ENCODE measurements around the gene GP5.

Gene GP5

GRCh38 chr3:194404365-194405140 lies 5.5 kb upstream of the GP5 start:
- no peak for DNase-seq (ENCODE audit: extremely low spot score)
- TF ChIP-seq CTCF (IDR thresholded peaks at IDR 0.05; ENCODE audit: control extremely low read depth, extremely low read depth, low read depth, missing control alignments), result peak; percentile 57
- ChIA-PET CTCF (interaction anchor here (0.6 to 5.1 kb wide), 11 partner anchors 8 to 295 kb away, joined by 3 to 26 read pairs (median 5); no protein-coding TSS in a partner anchor), POLR2A (no interaction called here)

GRCh38 chr3:194401868-194402329 lies 2.8 kb upstream of the GP5 start:
- TF ChIP-seq CTCF (IDR thresholded peaks at IDR 0.05; ENCODE audit: control extremely low read depth, extremely low read depth, low read depth, missing control alignments), result no peak
- CTCF ChIA-PET, result interaction anchor here (1.5 to 1.6 kb wide), 2 partner anchors 9 to 58 kb away, joined by 3 to 4 read pairs; no protein-coding TSS in a partner anchor
- POLR2A ChIA-PET, result no interaction called here
- no peak for DNase-seq (ENCODE audit: extremely low spot score)

GRCh38 chr3:194401346-194401745 lies 2.3 kb upstream of the GP5 start:
- CTCF ChIA-PET, result interaction anchor here (1.5 kb wide), 1 partner anchor 10 kb away, joined by 4 read pairs; no protein-coding TSS in a partner anchor
- no peak for TF ChIP-seq CTCF (IDR thresholded peaks at IDR 0.05; ENCODE audit: control extremely low read depth, extremely low read depth, low read depth, missing control alignments)
- POLR2A ChIA-PET, result no interaction called here
- DNase-seq (ENCODE audit: extremely low spot score), result no peak

- POLR2A ChIA-PET, result no interaction called here
- no peak for TF ChIP-seq CTCF (IDR thresholded peaks at IDR 0.05; ENCODE audit: control extremely low read depth, extremely low read depth, low read depth, missing control alignments)
- CTCF ChIA-PET, result no interaction called here
- DNase-seq (ENCODE audit: extremely low spot score), result no peak
Observed at GRCh38 chr3:194399874-194400411, 877 bp upstream of the GP5 start.

GRCh38 chr3:194397757-194398312 lies 1.2 kb downstream of the GP5 start:
- no peak for DNase-seq (ENCODE audit: extremely low spot score)
- no peak for TF ChIP-seq CTCF (IDR thresholded peaks at IDR 0.05; ENCODE audit: control extremely low read depth, extremely low read depth, low read depth, missing control alignments)
- POLR2A ChIA-PET, result no interaction called here
- CTCF ChIA-PET, result interaction anchor here (1.1 to 5.1 kb wide), 3 partner anchors 8 to 61 kb away, joined by 3 to 26 read pairs (median 12); no protein-coding TSS in a partner anchor

GRCh38 chr3:194396859-194397756 lies 2.0 kb downstream of the GP5 start:
- CTCF ChIA-PET, result interaction anchor here (0.8 to 5.1 kb wide), 7 partner anchors 9 to 616 kb away, joined by 3 to 26 read pairs (median 3); partner anchors contain the start of gene LSG1
- no peak for TF ChIP-seq CTCF (IDR thresholded peaks at IDR 0.05; ENCODE audit: control extremely low read depth, extremely low read depth, low read depth, missing control alignments)
- POLR2A ChIA-PET, result interaction anchor here (0.6 kb wide), 1 partner anchor 266 kb away, joined by 3 read pairs; no protein-coding TSS in a partner anchor
- no peak for DNase-seq (ENCODE audit: extremely low spot score)

Measured in GM10248 (cell line).